Thymus (tissue), 11 donors: ENCODE data around the gene RIPOR3. TPM values are rescaled to one million over a fixed set of nuclear protein-coding genes. Genes with fewer than 3 reads are reported as not detected.

ENCODE experiments used
- DNase-seq, 9 donors: peaks; one replicate each; pipeline ENCODE4 v3.0.0-alpha.2; 2013; ENCODE audit warnings: low spot score in 9 of 9, low read depth in 6 of 9, missing footprints in 1 of 9
- H3K27ac ChIP-seq, 2 donors: one replicate each; pipeline ENCODE4 v1.5.1; 2013; ENCODE audit warnings: control low read depth in 1 of 2, low read depth in 1 of 2, low read length in 1 of 2, mild to moderate bottlenecking in 1 of 2, moderate library complexity in 1 of 2
- H3K27me3 ChIP-seq, 2 donors: one replicate each; pipeline ENCODE4 v1.5.1; 2013; ENCODE audit warnings: low read length in 1 of 2; ENCODE audit not compliant: control insufficient read depth in 2 of 2, insufficient read depth in 1 of 2
- H3K36me3 ChIP-seq, 2 donors: one replicate each; pipeline ENCODE4 v1.5.1; 2013; ENCODE audit warnings: low read length in 1 of 2, mild to moderate bottlenecking in 1 of 2, moderate library complexity in 1 of 2; ENCODE audit not compliant: control insufficient read depth in 2 of 2, insufficient read depth in 2 of 2
- H3K4me1 ChIP-seq, 2 donors: one replicate each; pipeline ENCODE4 v1.5.1; 2013; ENCODE audit warnings: low read length in 2 of 2; ENCODE audit not compliant: control insufficient read depth in 2 of 2, insufficient read depth in 2 of 2
- H3K4me3 ChIP-seq, 2 donors: one replicate each; pipeline ENCODE4 v1.5.1; 2013; ENCODE audit warnings: low read length in 2 of 2, control low read depth in 1 of 2, mild to moderate bottlenecking in 1 of 2
- H3K9me3 ChIP-seq, 2 donors: one replicate each; pipeline ENCODE4 v1.5.1; 2013; ENCODE audit warnings: low read length in 1 of 2, mild to moderate bottlenecking in 1 of 2; ENCODE audit not compliant: control insufficient read depth in 2 of 2, insufficient read depth in 1 of 2
- whole genome bisulfite sequencing: extraction: QIAGEN DNeasy Blood & Tissue Kit; methylation state at CpG from one replicate; pipeline ENCODE4 v1.1.7; 2013; 5-methylcytosine and 5-hydroxymethylcytosine counted together
- polyA plus RNA-seq: library from polyadenylated mRNA; stranded (reverse); fragments of 200-250 nt; gene quantifications from one replicate; pipeline ENCODE4 v1.2.3, GENCODE V29; 2013
- total RNA-seq: library from RNA; stranded (reverse); fragments of 120-200 nt; gene quantifications from one replicate; pipeline ENCODE4 v1.2.4, GENCODE V29; 2013
- donor health status: healthy.

The RIPOR3 gene
- total and polyA plus RNA-seq, 2 donors = 12.2 to 23.4 TPM

- Histone ChIP-seq H3K27ac (peak within 1 kb of the TSS; percentile 54 to 84), H3K9me3 (no peaks in the 10 kb centered on the region), H3K36me3 (no peaks in the 10 kb centered on the region), H3K4me3 (peak within 1 kb of the TSS; percentile 63 to 84), H3K4me1 (peaks cover 12 to 17% of the 10 kb centered on the region in 2 donors), H3K27me3 (no peaks in the 10 kb centered on the region)
- under 1% methylated on average over 114 of the region's 114 CpGs for WGBS
- peak; percentile 95 to 100 (median 99) for DNase-seq
These were observed 40.0 kb upstream of the RIPOR3 start, which contains the start of gene PARD6B for GRCh38 chr20:50731055-50731929. Gene PARD6B (plus strand): TSS chr20:50731580. CDS start chr20:50731787, 207 bp downstream.

- Histone ChIP-seq H3K27me3 (no peaks in the 10 kb centered on the region), H3K4me3 (peak overlapping the region; percentile 54 to 63), H3K36me3 (no peaks in the 10 kb centered on the region), H3K27ac (peak overlapping the region in 1 of 2 donors; percentile 50), H3K9me3 (no peaks in the 10 kb centered on the region), H3K4me1 (peaks cover 12 to 17% of the 10 kb centered on the region in 2 donors)
- no peak for DNase-seq
- under 1% methylated on average over 35 of the region's 35 CpGs for WGBS
These were observed 39.4 kb upstream of the RIPOR3 start for GRCh38 chr20:50730765-50731054.

- peak overlapping the region in 1 of 2 donors; percentile 50 for H3K27ac ChIP-seq
- no peak for DNase-seq
- H3K4me3 ChIP-seq = peak overlapping the region; percentile 54 to 63
- H3K4me1 ChIP-seq = peaks cover 12 to 17% of the 10 kb centered on the region in 2 donors
- H3K27me3 ChIP-seq = no peaks in the 10 kb centered on the region
- 56% methylated on average over 21 of the region's 21 CpGs for WGBS
- no peaks in the 10 kb centered on the region for H3K9me3 ChIP-seq
- H3K36me3 ChIP-seq = no peaks in the 10 kb centered on the region
These were observed 38.8 kb upstream of the RIPOR3 start for GRCh38 chr20:50729901-50730764.

- H3K27me3 ChIP-seq = no peaks in the 10 kb centered on the region
- peaks cover 12 to 17% of the 10 kb centered on the region in 2 donors for H3K4me1 ChIP-seq
- no peaks in the 10 kb centered on the region for H3K36me3 ChIP-seq
- 90% methylated on average over 11 of the region's 11 CpGs for WGBS
- H3K27ac ChIP-seq = peak overlapping the region in 1 of 2 donors; percentile 15
- no peak overlapping the region for H3K4me3 ChIP-seq
- DNase-seq = no peak
- H3K9me3 ChIP-seq = no peaks in the 10 kb centered on the region
These were observed 37.9 kb upstream of the RIPOR3 start for GRCh38 chr20:50728981-50729874.

- no peaks in the 10 kb centered on the region for H3K9me3 ChIP-seq
- no peaks in the 10 kb centered on the region for H3K36me3 ChIP-seq
- no peak overlapping the region for H3K27ac ChIP-seq
- peaks cover 12 to 17% of the 10 kb centered on the region in 2 donors for H3K4me1 ChIP-seq
- DNase-seq = no peak
- WGBS = 99% methylated on average over 4 of the region's 4 CpGs
- H3K27me3 ChIP-seq = no peaks in the 10 kb centered on the region
- H3K4me3 ChIP-seq = no peak overlapping the region
These were observed 37.2 kb upstream of the RIPOR3 start for GRCh38 chr20:50728486-50728980.

GRCh38 chr20:50727792-50728485 lies 36.6 kb upstream of the RIPOR3 start:
- no peak for DNase-seq
- Histone ChIP-seq H3K27me3 (no peaks in the 10 kb centered on the region), H3K36me3 (no peaks in the 10 kb centered on the region), H3K4me1 (peaks cover 12 to 17% of the 10 kb centered on the region in 2 donors), H3K9me3 (no peaks in the 10 kb centered on the region), H3K4me3 (no peak overlapping the region), H3K27ac (no peak overlapping the region)
- WGBS = 93% methylated on average over 8 of the region's 8 CpGs

- H3K27ac ChIP-seq = no peak overlapping the region
- no peak overlapping the region for H3K4me3 ChIP-seq
- 92% methylated on average over 4 of the region's 4 CpGs for WGBS
- H3K36me3 ChIP-seq = no peaks in the 10 kb centered on the region
- no peaks in the 10 kb centered on the region for H3K27me3 ChIP-seq
- H3K9me3 ChIP-seq = no peaks in the 10 kb centered on the region
- no peak for DNase-seq
- H3K4me1 ChIP-seq = peaks cover 8 to 14% of the 10 kb centered on the region in 2 donors
These were observed 35.8 kb upstream of the RIPOR3 start for GRCh38 chr20:50726955-50727791.
